DOHH2 (cell line): ENCODE results near the gene MYZAP.

Experiments
- H3F3A ChIP-seq: fragments of 200-600 bp; sonication (generic), shearing (Covaris generic); 2 replicates; pipeline ENCODE4 v1.6.0; 2016; ENCODE audit warnings: antibody characterized with exemption, mild to moderate bottlenecking; ENCODE audit not compliant: control insufficient read depth, insufficient read depth
- H3K27ac ChIP-seq: fragments of 200-600 bp; sonication (generic); 2 replicates; pipeline ENCODE4 v1.5.1; 2014; ENCODE audit warnings: low read depth, mild to moderate bottlenecking, low read length, moderate library complexity
- H3K27me3 ChIP-seq: fragments of 200-600 bp; sonication (generic); 2 replicates; pipeline ENCODE4 v1.6.1; 2014; ENCODE audit warnings: mild to moderate bottlenecking, low read length, mixed read lengths; ENCODE audit not compliant: control insufficient read depth
- H3K36me3 ChIP-seq: fragments of 200-600 bp; sonication (generic); 2 replicates; pipeline ENCODE4 v1.6.1; 2014; ENCODE audit warnings: mild to moderate bottlenecking, low read length, moderate library complexity, mixed read lengths; ENCODE audit not compliant: control insufficient read depth
- H3K4me1 ChIP-seq: fragments of 200-600 bp; sonication (generic); 2 replicates; pipeline ENCODE4 v1.6.1; 2014; ENCODE audit warnings: mild to moderate bottlenecking, low read length, mixed read lengths; ENCODE audit not compliant: control insufficient read depth
- H3K4me2 ChIP-seq: fragments of 200-600 bp; sonication (generic); 2 replicates; pipeline ENCODE4 v1.6.0; 2014; ENCODE audit warnings: mild to moderate bottlenecking, low read length, moderate library complexity
- H3K4me3 ChIP-seq: fragments of 200-600 bp; sonication (generic); 2 replicates; pipeline ENCODE4 v1.5.1; 2014; ENCODE audit warnings: mild to moderate bottlenecking, low read length, mixed read lengths
- H3K79me2 ChIP-seq: fragments of 200-600 bp; sonication (generic); 2 replicates; pipeline ENCODE4 v1.6.1; 2014; ENCODE audit warnings: mild to moderate bottlenecking, low read length, mixed read lengths; ENCODE audit not compliant: control insufficient read depth
- H3K9me2 ChIP-seq: fragments of 200-600 bp; sonication (generic); replicated peaks from 2 replicates; pipeline ENCODE4 v1.6.1; 2014; ENCODE audit warnings: mild to moderate bottlenecking, low read length, mixed read lengths; ENCODE audit not compliant: control insufficient read depth
- H3K9me3 ChIP-seq: fragments of 200-600 bp; sonication (generic); 2 replicates; pipeline ENCODE4 v1.6.1; 2014; ENCODE audit warnings: antibody characterized with exemption, low read length, mixed read lengths; ENCODE audit not compliant: control insufficient read depth, insufficient read depth
- H4K20me1 ChIP-seq: fragments of 200-600 bp; sonication (generic); 2 replicates; pipeline ENCODE4 v1.6.0; 2014; ENCODE audit warnings: low read depth, mild to moderate bottlenecking, antibody characterized with exemption, low read length, moderate library complexity; ENCODE audit not compliant: control insufficient read depth, insufficient read depth
- TF ChIP-seq, protein P1 (sequence below): fragments of 200-600 bp; sonication (generic); IDR thresholded peaks from one replicate; pipeline ENCODE4 v1.5.1; 2014; ENCODE audit warnings: antibody characterized with exemption, mild to moderate bottlenecking, low read depth, low read length; ENCODE audit not compliant: poor library complexity, severe bottlenecking

The MYZAP gene

DNA sequence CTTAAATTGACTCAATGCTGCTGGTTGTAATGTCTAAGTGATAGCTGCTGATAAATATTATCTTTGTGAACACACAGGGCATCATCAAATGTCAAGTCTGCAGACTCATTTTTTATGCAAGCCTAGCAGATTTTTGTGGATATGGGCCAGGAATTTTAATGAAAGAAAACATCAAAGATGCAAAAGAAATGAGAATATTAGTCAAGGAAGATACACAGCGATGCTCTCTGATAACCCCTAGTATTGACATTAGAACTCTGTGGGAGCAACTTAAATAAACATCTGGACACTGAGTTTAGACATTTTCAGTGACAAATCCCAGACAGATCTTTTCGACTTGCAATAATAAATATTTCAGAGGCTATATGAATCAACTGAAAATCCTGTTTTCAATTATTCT, 143.2 kb downstream of the MYZAP start:
- Histone ChIP-seq H3K9me2 (no peaks in the 10 kb centered on the region), H3K9me3 (no peaks in the 10 kb centered on the region), H3K4me1 (no peaks in the 10 kb centered on the region), H3K79me2 (no peaks in the 10 kb centered on the region), H3K27me3 (no peaks in the 10 kb centered on the region), H3K27ac (no peak overlapping the region), H3K36me3 (no peaks in the 10 kb centered on the region), H3F3A (no peaks in the 10 kb centered on the region), H3K4me2 (no peak overlapping the region), H4K20me1 (no peaks in the 10 kb centered on the region), H3K4me3 (no peak overlapping the region)
- TF ChIP-seq, protein P1, sequence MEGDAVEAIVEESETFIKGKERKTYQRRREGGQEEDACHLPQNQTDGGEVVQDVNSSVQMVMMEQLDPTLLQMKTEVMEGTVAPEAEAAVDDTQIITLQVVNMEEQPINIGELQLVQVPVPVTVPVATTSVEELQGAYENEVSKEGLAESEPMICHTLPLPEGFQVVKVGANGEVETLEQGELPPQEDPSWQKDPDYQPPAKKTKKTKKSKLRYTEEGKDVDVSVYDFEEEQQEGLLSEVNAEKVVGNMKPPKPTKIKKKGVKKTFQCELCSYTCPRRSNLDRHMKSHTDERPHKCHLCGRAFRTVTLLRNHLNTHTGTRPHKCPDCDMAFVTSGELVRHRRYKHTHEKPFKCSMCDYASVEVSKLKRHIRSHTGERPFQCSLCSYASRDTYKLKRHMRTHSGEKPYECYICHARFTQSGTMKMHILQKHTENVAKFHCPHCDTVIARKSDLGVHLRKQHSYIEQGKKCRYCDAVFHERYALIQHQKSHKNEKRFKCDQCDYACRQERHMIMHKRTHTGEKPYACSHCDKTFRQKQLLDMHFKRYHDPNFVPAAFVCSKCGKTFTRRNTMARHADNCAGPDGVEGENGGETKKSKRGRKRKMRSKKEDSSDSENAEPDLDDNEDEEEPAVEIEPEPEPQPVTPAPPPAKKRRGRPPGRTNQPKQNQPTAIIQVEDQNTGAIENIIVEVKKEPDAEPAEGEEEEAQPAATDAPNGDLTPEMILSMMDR, result no peak
